A549 (cell line): Measurements from ENCODE around the gene RAB3IL1. TPM values are rescaled to one million over a fixed set of nuclear protein-coding genes. Genes with fewer than 3 reads are reported as not detected.
A peak's percentile ranks its signal among the peaks of the same experiment; 100 is the strongest.

Experiments used
- ATAC-seq, 2 experiments: fragments of 200-7000 bp in 1 of 2; fragments of >200 bp in 1 of 2; cut with Nextera tagmentation in 1 of 2; cut with Tn5 transposase in 1 of 2; 3 replicates each; pipeline versions ENCODE4 v1.8.0 to v1.9.1; 2018 to 2020; ENCODE audit warnings: mild to moderate bottlenecking in 1 of 2, moderate library complexity in 1 of 2
- CTCF ChIA-PET: fragments of 300-600 bp; sonication (Branson Sonifier 250); formaldehyde crosslinking; extraction: SDS; loops from one replicate; lab custom pipeline; 2021; ENCODE audit warnings: antibody characterized with exemption, inconsistent platforms; lab: Yijun Ruan, JAX
- POLR2A ChIA-PET: fragments of 350-600 bp; formaldehyde crosslinking; extraction: SDS; loops from one replicate; lab custom pipeline; 2021; ENCODE audit warnings: antibody characterized with exemption, inconsistent platforms; lab: Yijun Ruan, JAX
- DNase-seq, 2 experiments: peaks; one replicate each; pipeline versions ENCODE4 v3.0.0 to v3.0.0-alpha.2; 2011 to 2016; ENCODE audit warnings: low read depth in 1 of 2, low spot score in 1 of 2
- FAIRE-seq: peaks from 2 replicates; lab custom pipeline; 2011; peaks lifted over from hg19 to GRCh38; lab: Jason Lieb, UNC
- H3K27ac ChIP-seq, 2 experiments: fragments of >200 bp; sonication (Bioruptor Twin); formaldehyde crosslinking; 3 replicates each; pipeline ENCODE4 v1.5.1; 2016 to 2017
- H3K4me1 ChIP-seq: fragments of >200 bp; sonication (Bioruptor Twin); formaldehyde crosslinking; 3 replicates; pipeline ENCODE4 v1.6.1; 2016
- H3K4me2 ChIP-seq: fragments of >200 bp; sonication (Bioruptor Twin); formaldehyde crosslinking; 3 replicates; pipeline ENCODE4 v1.6.1; 2016
- H3K4me3 ChIP-seq: fragments of >200 bp; sonication (Bioruptor Twin); formaldehyde crosslinking; 3 replicates; pipeline ENCODE4 v1.5.1; 2016
- H3K9me3 ChIP-seq: fragments of >200 bp; sonication (Bioruptor Twin); formaldehyde crosslinking; 3 replicates; pipeline ENCODE4 v1.6.1; 2016
- ATOH8 ChIP-seq: fragments of 250-450 bp; sonication (Bioruptor Pico); IDR thresholded peaks from 2 replicates; pipeline ENCODE4 v1.5.0; 2020; ENCODE audit warnings: low read depth, mild to moderate bottlenecking, moderate library complexity
- CBX2 ChIP-seq: fragments of 200-600 bp; sonication (generic); IDR thresholded peaks from 2 replicates; pipeline ENCODE4 v1.6.1; 2016; ENCODE audit warnings: low read depth, mild to moderate bottlenecking, borderline replicate concordance
- CHD4 ChIP-seq: fragments of 200-600 bp; sonication (generic); IDR thresholded peaks from 2 replicates; pipeline ENCODE4 v1.6.1; 2016; ENCODE audit warnings: antibody characterized with exemption, mild to moderate bottlenecking, borderline replicate concordance
- FOSL2 ChIP-seq, 2 experiments: fragments of 450-650 bp in 1 of 2; fragments of >200 bp in 1 of 2; sonication (Bioruptor Twin) in 1 of 2; formaldehyde crosslinking; IDR thresholded peaks; 2 replicates each; pipeline versions ENCODE4 v1.5.0 to v1.6.1; 2016 to 2020; ENCODE audit warnings: mild to moderate bottlenecking in 1 of 2, moderate library complexity in 1 of 2
- GATA3 ChIP-seq: IDR thresholded peaks from 2 replicates; pipeline ENCODE4 v1.6.1; 2012; ENCODE audit warnings: borderline replicate concordance
- HOXA7 ChIP-seq: fragments of 250-450 bp; sonication (Bioruptor Pico); IDR thresholded peaks from 2 replicates; pipeline ENCODE4 v1.5.0; 2020; ENCODE audit warnings: mild to moderate bottlenecking, moderate library complexity
- HOXB13 ChIP-seq: fragments of 250-450 bp; sonication (Bioruptor Pico); IDR thresholded peaks from 2 replicates; pipeline ENCODE4 v1.5.0; 2020; ENCODE audit warnings: low read depth, mild to moderate bottlenecking, moderate library complexity
- JUNB ChIP-seq: fragments of >200 bp; sonication (Bioruptor Twin); formaldehyde crosslinking; IDR thresholded peaks from 2 replicates; pipeline ENCODE4 v1.6.1; 2016
- MAZ ChIP-seq: fragments of 150-350 bp; IDR thresholded peaks from 2 replicates; pipeline ENCODE4 v1.6.1; 2014; ENCODE audit warnings: antibody characterized with exemption, low read depth, low read length, borderline replicate concordance
- NFE2L2 ChIP-seq: fragments of 150-350 bp; conservative IDR thresholded peaks from 2 replicates; pipeline ENCODE4 v1.6.1; 2014; ENCODE audit warnings: low read length
- POLR2AphosphoS2 ChIP-seq: conservative IDR thresholded peaks from 2 replicates; pipeline ENCODE4 v1.6.1; 2012; ENCODE audit warnings: low read length, improper control_type of control experiment, inconsistent platforms
- TP53 ChIP-seq: fragments of 250-450 bp; sonication (Bioruptor Pico); IDR thresholded peaks from 2 replicates; pipeline ENCODE4 v1.5.0; 2021; ENCODE audit warnings: mild to moderate bottlenecking, moderate library complexity
- WGBS: methylation state at CpG from one replicate; pipeline ENCODE4 v1.1.6; 2017; ENCODE audit errors: missing lambda C conversion rate; 5-methylcytosine and 5-hydroxymethylcytosine counted together
- polyA plus RNA-seq, 4 experiments: library from polyadenylated mRNA; depleted of rRNA in 3 of 4; stranded (reverse); fragments of >200 nt; fragmentation: RNase III in 1 of 4; extraction: RNeasy Plus Mini Kit Qiagen cat#74134 plus additional on column Dnase treatment in 1 of 4; gene quantifications; 2 replicates in 3 of 4; 3 replicates in 1 of 4; pipeline ENCODE4 v1.2.3, GENCODE V29; 2011 to 2017
- TF ChIP-seq, protein P1 (sequence below): fragments of >200 bp; sonication (Bioruptor Twin); formaldehyde crosslinking; IDR thresholded peaks from 2 replicates; pipeline ENCODE4 v1.6.1; 2016
- TF ChIP-seq, protein P2 (sequence below): IDR thresholded peaks from 2 replicates; pipeline ENCODE4 v1.6.1; 2012

The RAB3IL1 gene
- polyA plus RNA-seq, 2 of the 4 experiments (the other 2 are of a cell fraction), result 5.8 to 6.2 TPM

DNA sequence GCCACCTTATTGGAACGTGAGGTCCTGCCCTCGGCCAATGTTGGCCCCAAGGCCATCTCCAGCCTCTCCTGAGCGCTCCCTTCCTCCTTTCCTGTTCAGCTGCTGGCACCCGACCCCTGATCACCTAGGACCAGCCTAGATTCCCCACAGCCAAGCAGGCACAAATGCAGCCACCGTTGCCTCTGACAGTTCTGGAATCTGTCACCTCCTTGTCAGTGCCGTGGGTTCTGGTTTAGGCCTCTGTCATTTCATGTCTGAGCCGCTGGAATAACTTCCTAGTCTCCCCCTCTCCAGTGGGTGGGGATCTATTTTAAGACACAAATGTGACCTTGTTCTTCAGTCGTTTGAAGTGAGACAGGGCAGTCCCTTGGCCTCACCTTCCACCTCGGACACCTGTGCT lies 55.7 kb downstream of the RAB3IL1 start:
- FAIRE-seq (no peak), ATAC-seq (no peak)

DNA sequence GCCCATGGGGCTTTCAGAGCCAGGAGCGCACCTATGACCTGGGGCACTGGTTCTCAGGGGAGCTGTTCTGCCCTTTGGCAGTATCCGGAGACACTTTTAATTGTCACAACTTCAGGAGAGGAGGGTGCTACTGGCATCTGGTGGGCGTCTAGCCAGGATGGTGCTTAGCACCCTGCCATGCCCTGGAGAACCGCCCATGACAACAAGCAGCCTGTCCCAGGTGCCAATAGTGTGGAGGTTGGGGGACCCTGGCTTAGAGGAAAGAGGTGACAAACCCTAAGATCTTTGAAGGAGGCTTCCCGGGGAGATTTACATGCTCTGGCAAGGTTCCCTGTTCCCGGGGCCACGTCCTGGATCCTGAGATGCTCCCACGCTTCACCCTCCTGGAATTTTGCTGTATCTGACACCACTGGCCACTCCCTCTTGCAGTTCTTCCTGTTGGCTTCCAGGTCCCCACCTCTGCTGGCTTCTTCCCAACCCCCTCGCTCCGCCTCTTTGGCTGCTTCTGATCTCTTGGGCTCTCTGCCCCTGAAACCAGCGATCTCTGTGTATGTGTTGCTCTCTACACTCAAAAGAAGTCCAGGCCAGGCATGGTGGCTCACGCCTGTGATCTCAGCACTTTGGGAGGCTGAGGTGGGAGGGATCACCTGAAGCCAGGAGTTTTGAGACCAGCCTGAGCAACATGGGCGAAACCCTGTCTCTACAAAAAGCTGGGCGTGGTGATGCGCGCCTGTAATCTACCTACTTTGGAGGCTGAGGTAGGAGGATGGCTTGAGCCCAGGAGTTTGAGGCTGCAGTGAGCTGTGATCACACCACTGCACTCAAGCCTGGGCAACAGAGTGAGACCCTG lies 57.1 kb downstream of the RAB3IL1 start:
- Histone ChIP-seq H3K27ac (no peak overlapping the region), H3K9me3 (no peaks in the 10 kb centered on the region), H3K4me2 (no peak overlapping the region), H3K4me1 (no peaks in the 10 kb centered on the region), H3K4me3 (no peak overlapping the region)
- 0 out of 6 replicates have a peak, but pooled peaks of 1 of the 2 experiments have one; percentile 5 for ATAC-seq
- CTCF ChIA-PET, result interaction anchor here (0.7 to 1.5 kb wide), 2 partner anchors 37 to 113 kb away, joined by 3 to 4 read pairs; no protein-coding TSS in a partner anchor
- POLR2A ChIA-PET, result no interaction called here
- TF ChIP-seq, protein P1, sequence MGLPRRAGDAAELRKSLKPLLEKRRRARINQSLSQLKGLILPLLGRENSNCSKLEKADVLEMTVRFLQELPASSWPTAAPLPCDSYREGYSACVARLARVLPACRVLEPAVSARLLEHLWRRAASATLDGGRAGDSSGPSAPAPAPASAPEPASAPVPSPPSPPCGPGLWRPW, result no peak
- TF ChIP-seq CHD4, result no peak
- TF ChIP-seq, protein P2, sequence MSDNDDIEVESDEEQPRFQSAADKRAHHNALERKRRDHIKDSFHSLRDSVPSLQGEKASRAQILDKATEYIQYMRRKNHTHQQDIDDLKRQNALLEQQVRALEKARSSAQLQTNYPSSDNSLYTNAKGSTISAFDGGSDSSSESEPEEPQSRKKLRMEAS, result no peak
- no peak for TF ChIP-seq HOXA7 (CRISPR knock-in tag)
- TF ChIP-seq FOSL2 (IDR thresholded peaks at IDR 0.05), result no peak
- no peak for TF ChIP-seq FOSL2 (CRISPR knock-in tag; IDR thresholded peaks at IDR 0.05)
- TF ChIP-seq NFE2L2, result no peak
- no peak for TF ChIP-seq POLR2AphosphoS2
- WGBS, result 89% methylated on average over 16 of the region's 16 CpGs
- peak in 1 of 2 experiments; percentile 42 for DNase-seq
- FAIRE-seq, result no peak

More for the DNA sequence above, 55.7 kb downstream of the RAB3IL1 start:
- POLR2A ChIA-PET, result no interaction called here
- H3K4me2 ChIP-seq, result no peak overlapping the region
- TF ChIP-seq ATOH8 (CRISPR knock-in tag), result no peak
- TF ChIP-seq CBX2, result no peak
- no peak for TF ChIP-seq TP53 (CRISPR knock-in tag)
- TF ChIP-seq HOXB13, result no peak
- no peak for TF ChIP-seq MAZ
- TF ChIP-seq, all 56 proteins: peak for 0
- 85% methylated on average over 8 of the region's 9 CpGs for WGBS
- no peak for DNase-seq
- Histone ChIP-seq H3K4me1 (no peaks in the 10 kb centered on the region), H3K4me3 (no peak overlapping the region), H3K9me3 (no peaks in the 10 kb centered on the region), H3K27ac (no peak overlapping the region)
- CTCF ChIA-PET, result interaction anchor here (1.4 to 1.7 kb wide), 4 partner anchors 9 to 86 kb away, joined by 3 to 5 read pairs (median 4); no protein-coding TSS in a partner anchor

GRCh38 chr11:61855939-61856680 lies 61.3 kb downstream of the RAB3IL1 start:
- ATAC-seq (peak; percentile 9 to 21; a peak in 4 of 6 replicates), FAIRE-seq (no peak), DNase-seq (no peak)
- Histone ChIP-seq H3K27ac (0 out of 6 replicates have a peak overlapping the region, but pooled peaks of 1 of the 2 experiments have one; percentile 8), H3K9me3 (no peaks in the 10 kb centered on the region), H3K4me3 (no peak overlapping the region), H3K4me2 (no peak overlapping the region), H3K4me1 (no peaks in the 10 kb centered on the region)
- POLR2A ChIA-PET, result no interaction called here
- TF ChIP-seq GATA3, result no peak
- no peak for TF ChIP-seq JUNB
- TF ChIP-seq POLR2AphosphoS2, result no peak
- CTCF ChIA-PET, result interaction anchor here (1.0 to 3.4 kb wide), 5 partner anchors 15 to 252 kb away, joined by 3 to 16 read pairs (median 4); no protein-coding TSS in a partner anchor
- WGBS, result 77% methylated on average over 7 of the region's 12 CpGs
